AG08396 (cell line): ENCODE data around the gene SMPD1.
A peak's percentile ranks its signal among the peaks of the same experiment; 100 is the strongest.
"Not testable (repeated sequence)": the region's sequence is repeated elsewhere in the genome, so short reads cannot be mapped to it uniquely, and the experiment has no call there.

ENCODE experiments used
- DNase-seq: peaks from one replicate; pipeline ENCODE4 v3.0.0; 2012; ENCODE audit warnings: low spot score, mixed read lengths

SMPD1 gene

GRCh38 chr11:6388748-6389147 is 1.5 kb upstream of the SMPD1 start:
- DNase-seq: no peak

GRCh38 chr11:6390718-6391469 is 620 bp downstream of the SMPD1 start:
- DNase-seq: no peak

GRCh38 chr11:6391537-6392134 is 1.4 kb downstream of the SMPD1 start:
- no peak for DNase-seq

- DNase-seq: not testable (repeated sequence)
Measured at GRCh38 chr11:6392251-6392650, 2.0 kb downstream of the SMPD1 start.

GRCh38 chr11:6393989-6394670 is 3.9 kb downstream of the SMPD1 start:
- no peak for DNase-seq

- no peak for DNase-seq
Measured at GRCh38 chr11:6395470-6396060, 5.3 kb downstream of the SMPD1 start.

GRCh38 chr11:6397156-6397555 is 6.9 kb downstream of the SMPD1 start:
- DNase-seq: no peak

- DNase-seq: peak; percentile 70
Measured at GRCh38 chr11:6397636-6398035, 7.4 kb downstream of the SMPD1 start.

GRCh38 chr11:6400431-6401345 is 10.4 kb downstream of the SMPD1 start:
- DNase-seq: no peak

- DNase-seq: no peak
Measured at GRCh38 chr11:6401464-6401863, 11.2 kb downstream of the SMPD1 start.

- DNase-seq: no peak
Measured at GRCh38 chr11:6402061-6402470, 11.8 kb downstream of the SMPD1 start.

GRCh38 chr11:6402561-6402981 is 12.3 kb downstream of the SMPD1 start:
- DNase-seq: no peak

GRCh38 chr11:6403539-6403938 is 13.3 kb downstream of the SMPD1 start:
- DNase-seq: no peak

- DNase-seq: peak; percentile 73
Measured at GRCh38 chr11:6404342-6405051, 14.2 kb downstream of the SMPD1 start.

- DNase-seq: no peak
Measured at GRCh38 chr11:6405052-6405667, 14.9 kb downstream of the SMPD1 start.

GRCh38 chr11:6405846-6406245 is 15.6 kb downstream of the SMPD1 start:
- DNase-seq: no peak

GRCh38 chr11:6406370-6406769 is 16.1 kb downstream of the SMPD1 start:
- no peak for DNase-seq

- no peak for DNase-seq
Measured at GRCh38 chr11:6410695-6411430, 20.6 kb downstream of the SMPD1 start.

GRCh38 chr11:6411594-6412031 is 21.3 kb downstream of the SMPD1 start:
- no peak for DNase-seq

- DNase-seq: no peak
Measured at GRCh38 chr11:6413791-6414201, 23.5 kb downstream of the SMPD1 start.
